ENCODE measurements around the gene VASH2.

The VASH2 gene

GRCh38 chr1:212935387-212935981 is 14.9 kb upstream of the VASH2 start:
- no peak overlapping the region for H3K4me3 ChIP-seq (ENCODE audit: low read length)
- TF ChIP-seq, protein P1, sequence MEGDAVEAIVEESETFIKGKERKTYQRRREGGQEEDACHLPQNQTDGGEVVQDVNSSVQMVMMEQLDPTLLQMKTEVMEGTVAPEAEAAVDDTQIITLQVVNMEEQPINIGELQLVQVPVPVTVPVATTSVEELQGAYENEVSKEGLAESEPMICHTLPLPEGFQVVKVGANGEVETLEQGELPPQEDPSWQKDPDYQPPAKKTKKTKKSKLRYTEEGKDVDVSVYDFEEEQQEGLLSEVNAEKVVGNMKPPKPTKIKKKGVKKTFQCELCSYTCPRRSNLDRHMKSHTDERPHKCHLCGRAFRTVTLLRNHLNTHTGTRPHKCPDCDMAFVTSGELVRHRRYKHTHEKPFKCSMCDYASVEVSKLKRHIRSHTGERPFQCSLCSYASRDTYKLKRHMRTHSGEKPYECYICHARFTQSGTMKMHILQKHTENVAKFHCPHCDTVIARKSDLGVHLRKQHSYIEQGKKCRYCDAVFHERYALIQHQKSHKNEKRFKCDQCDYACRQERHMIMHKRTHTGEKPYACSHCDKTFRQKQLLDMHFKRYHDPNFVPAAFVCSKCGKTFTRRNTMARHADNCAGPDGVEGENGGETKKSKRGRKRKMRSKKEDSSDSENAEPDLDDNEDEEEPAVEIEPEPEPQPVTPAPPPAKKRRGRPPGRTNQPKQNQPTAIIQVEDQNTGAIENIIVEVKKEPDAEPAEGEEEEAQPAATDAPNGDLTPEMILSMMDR (conservative IDR thresholded peaks at IDR 0.05; ENCODE audit: low read length) = no peak
- DNase-seq (ENCODE audit: low read depth) = no peak

DNA sequence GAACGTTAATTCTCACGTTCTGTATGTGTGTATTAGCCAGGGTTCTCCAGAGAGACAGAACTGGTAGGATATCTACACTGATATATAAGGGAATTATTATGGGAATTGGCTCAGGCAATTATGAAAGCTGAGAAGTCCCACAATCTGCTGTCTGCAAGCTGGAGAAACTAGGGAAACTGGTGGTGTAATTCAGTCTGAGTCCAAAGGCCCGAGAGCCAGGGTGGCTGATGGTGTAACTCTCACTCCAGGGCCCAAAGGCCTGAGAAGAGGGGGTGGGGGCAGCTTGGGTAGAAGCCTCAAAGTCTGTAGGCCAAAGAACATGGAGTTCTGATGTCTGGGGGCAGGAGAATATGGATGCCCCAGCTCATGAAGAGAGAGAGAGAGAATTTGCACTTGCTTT is 13.3 kb upstream of the VASH2 start:
- H3K4me3 ChIP-seq (ENCODE audit: low read length) = no peak overlapping the region
- TF ChIP-seq, protein P1 (conservative IDR thresholded peaks at IDR 0.05; ENCODE audit: low read length) = no peak
- no peak for DNase-seq (ENCODE audit: low read depth)

DNA sequence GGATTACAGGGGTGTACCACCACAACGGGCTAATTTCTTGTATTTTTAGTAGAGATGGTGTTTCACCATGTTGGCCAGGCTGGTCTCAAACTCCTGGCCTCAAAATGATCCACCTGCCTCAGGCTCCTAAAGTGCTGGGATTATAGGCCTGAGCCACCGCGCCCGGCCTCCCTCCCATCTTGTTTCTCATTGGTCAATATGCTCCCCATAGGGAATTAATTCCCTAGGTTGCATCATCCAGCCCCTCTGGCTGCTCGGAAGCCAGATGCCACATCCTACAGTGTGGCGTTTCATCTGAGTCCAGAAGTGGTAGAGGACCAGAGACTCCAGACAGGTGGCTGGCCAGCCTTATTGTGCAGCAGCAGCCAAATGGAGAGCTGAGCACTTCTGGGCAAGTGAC is 11.5 kb upstream of the VASH2 start:
- TF ChIP-seq, protein P1 (conservative IDR thresholded peaks at IDR 0.05; ENCODE audit: low read length) = no peak
- no peak for DNase-seq (ENCODE audit: low read depth)
- no peak overlapping the region for H3K4me3 ChIP-seq (ENCODE audit: low read length)

GRCh38 chr1:212941452-212941851 is 8.9 kb upstream of the VASH2 start:
- TF ChIP-seq, protein P1 (conservative IDR thresholded peaks at IDR 0.05; ENCODE audit: low read length) = no peak
- no peak for DNase-seq (ENCODE audit: low read depth)
- H3K4me3 ChIP-seq (ENCODE audit: low read length) = no peak overlapping the region

DNA sequence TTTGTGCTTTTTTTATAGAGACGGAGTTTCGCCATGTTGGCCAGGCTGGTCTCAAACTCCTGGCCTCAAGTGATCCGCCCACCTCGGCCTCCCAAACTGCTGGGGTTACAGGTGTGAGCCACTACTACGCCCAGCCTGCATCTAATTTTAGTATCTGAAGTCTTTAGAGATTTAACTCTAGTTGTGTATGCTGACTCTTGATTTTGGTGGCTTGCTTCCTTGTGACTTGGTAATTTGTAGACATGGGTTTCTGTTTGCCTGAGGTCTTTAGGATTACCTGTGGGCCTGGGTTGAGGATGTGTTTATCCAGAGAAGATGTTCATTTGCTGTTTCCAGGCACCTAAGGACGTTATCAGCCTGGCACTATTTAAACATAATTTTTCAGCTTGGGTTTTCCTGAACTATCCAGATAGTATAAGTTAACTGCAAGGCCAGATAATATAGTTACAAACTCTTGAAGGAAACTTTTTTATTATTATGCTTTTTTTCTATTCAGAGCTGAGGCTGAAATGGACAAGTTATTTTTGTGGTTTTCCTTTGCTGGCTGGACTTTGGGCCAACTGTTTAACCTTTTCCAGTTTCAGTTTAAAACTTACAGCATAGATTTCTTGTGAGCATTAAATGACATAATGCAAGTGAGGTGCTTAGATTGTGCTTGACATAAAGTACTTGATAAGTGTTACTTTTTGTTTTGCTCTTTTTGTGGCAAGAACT is 7.5 kb upstream of the VASH2 start:
- TF ChIP-seq, protein P1 (conservative IDR thresholded peaks at IDR 0.05; ENCODE audit: low read length) = no peak
- H3K4me3 ChIP-seq (ENCODE audit: low read length) = no peak overlapping the region
- no peak for DNase-seq (ENCODE audit: low read depth)

- H3K4me3 ChIP-seq (ENCODE audit: low read length) = no peak overlapping the region
- TF ChIP-seq, protein P1 (conservative IDR thresholded peaks at IDR 0.05; ENCODE audit: low read length) = no peak
- DNase-seq (ENCODE audit: low read depth) = no peak
These were observed 7.0 kb upstream of the VASH2 start for GRCh38 chr1:212943393-212943710.

DNA sequence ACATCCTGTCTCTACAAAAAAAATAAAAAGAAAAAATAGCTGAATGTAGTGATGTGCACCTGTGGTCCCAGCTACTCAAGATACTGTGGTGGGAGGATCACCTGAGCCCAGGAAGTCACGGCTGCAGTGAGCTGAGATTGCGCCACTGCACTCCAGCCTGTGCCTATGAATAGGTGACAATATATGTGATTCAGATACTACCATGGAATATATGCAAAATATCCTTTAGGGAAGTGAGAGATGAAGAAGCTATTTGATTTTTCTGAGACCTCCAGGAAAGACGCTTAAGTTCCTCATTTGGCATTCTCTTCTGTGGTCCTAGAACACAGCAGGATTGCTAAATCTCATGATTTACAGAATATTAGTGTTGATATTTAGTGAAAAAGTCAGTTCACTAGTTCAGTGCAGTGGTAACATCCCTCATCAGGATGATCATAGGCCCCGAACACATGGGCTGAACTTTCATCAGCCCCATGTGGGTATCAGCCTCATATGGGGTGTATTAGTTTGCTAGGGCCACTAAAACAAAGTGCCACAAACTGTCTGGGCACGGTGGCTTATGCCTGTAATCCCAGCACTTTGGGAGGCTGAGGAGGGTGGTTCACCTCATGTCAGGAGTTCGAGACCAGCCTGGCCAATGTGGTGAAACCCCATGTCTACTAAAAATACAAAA is 6.0 kb upstream of the VASH2 start:
- TF ChIP-seq, protein P1 (conservative IDR thresholded peaks at IDR 0.05; ENCODE audit: low read length) = no peak
- DNase-seq (ENCODE audit: low read depth) = no peak
- H3K4me3 ChIP-seq (ENCODE audit: low read length) = no peak overlapping the region
